PFSK-1 (cell line): ENCODE data around the gene RNF149.

Experiments
- FOXP2 ChIP-seq: optimal IDR thresholded peaks from 2 replicates; pipeline ENCODE3; 2011; ENCODE audit warnings: borderline replicate concordance, control low read depth, inconsistent platforms; ENCODE audit not compliant: insufficient read depth; ENCODE audit errors: extremely low read length, extremely low read depth
- POLR2AphosphoS5 ChIP-seq: IDR thresholded peaks from 2 replicates; pipeline ENCODE4 v1.6.1; 2012; ENCODE audit warnings: low read depth, mild to moderate bottlenecking, control low read depth, low read length, moderate library complexity
- SIN3A ChIP-seq: IDR thresholded peaks from 2 replicates; pipeline ENCODE4 v1.6.1; 2012; ENCODE audit warnings: mild to moderate bottlenecking, low read length, moderate library complexity, borderline replicate concordance; ENCODE audit not compliant: insufficient read depth
- TAF1 ChIP-seq: IDR thresholded peaks from 2 replicates; pipeline ENCODE4 v1.6.1; 2012; ENCODE audit warnings: low read length, control low read depth, borderline replicate concordance; ENCODE audit not compliant: insufficient read depth
- TF ChIP-seq, protein P1 (sequence below), 2 experiments: IDR thresholded peaks; 2 replicates each; pipeline versions ENCODE4 v1.6.1 to v1.8.0; 2011 to 2012; ENCODE audit warnings: low read depth in 2 of 2, low read length in 2 of 2, control low read depth in 1 of 2, inconsistent platforms in 1 of 2, mild to moderate bottlenecking in 1 of 2, moderate library complexity in 1 of 2; ENCODE audit not compliant: insufficient read depth in 1 of 2

The RNF149 gene

DNA sequence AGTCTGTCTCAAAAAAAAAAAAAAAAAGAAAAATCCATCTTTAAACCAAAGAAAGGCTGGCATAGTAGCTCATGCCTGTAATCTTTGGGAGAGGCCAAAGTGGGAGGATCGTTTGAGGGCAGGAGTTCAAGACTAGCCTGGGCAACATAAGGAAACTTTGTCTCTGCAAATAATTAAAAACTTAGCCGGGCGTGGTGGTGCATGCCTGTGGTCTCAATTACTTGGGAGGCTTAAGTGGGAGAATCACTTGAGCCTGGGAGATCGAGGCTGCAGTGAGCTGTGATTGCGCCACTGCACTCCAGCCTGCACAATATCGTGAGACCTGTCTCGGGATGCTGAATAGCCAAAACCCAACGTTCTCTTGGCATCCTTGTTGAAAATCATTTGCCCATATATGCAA is 49.7 kb downstream of the RNF149 start:
- TF ChIP-seq FOXP2 = no peak
- TF ChIP-seq SIN3A = no peak
- no peak for TF ChIP-seq TAF1
- no peak for TF ChIP-seq POLR2AphosphoS5
- TF ChIP-seq, protein P1, sequence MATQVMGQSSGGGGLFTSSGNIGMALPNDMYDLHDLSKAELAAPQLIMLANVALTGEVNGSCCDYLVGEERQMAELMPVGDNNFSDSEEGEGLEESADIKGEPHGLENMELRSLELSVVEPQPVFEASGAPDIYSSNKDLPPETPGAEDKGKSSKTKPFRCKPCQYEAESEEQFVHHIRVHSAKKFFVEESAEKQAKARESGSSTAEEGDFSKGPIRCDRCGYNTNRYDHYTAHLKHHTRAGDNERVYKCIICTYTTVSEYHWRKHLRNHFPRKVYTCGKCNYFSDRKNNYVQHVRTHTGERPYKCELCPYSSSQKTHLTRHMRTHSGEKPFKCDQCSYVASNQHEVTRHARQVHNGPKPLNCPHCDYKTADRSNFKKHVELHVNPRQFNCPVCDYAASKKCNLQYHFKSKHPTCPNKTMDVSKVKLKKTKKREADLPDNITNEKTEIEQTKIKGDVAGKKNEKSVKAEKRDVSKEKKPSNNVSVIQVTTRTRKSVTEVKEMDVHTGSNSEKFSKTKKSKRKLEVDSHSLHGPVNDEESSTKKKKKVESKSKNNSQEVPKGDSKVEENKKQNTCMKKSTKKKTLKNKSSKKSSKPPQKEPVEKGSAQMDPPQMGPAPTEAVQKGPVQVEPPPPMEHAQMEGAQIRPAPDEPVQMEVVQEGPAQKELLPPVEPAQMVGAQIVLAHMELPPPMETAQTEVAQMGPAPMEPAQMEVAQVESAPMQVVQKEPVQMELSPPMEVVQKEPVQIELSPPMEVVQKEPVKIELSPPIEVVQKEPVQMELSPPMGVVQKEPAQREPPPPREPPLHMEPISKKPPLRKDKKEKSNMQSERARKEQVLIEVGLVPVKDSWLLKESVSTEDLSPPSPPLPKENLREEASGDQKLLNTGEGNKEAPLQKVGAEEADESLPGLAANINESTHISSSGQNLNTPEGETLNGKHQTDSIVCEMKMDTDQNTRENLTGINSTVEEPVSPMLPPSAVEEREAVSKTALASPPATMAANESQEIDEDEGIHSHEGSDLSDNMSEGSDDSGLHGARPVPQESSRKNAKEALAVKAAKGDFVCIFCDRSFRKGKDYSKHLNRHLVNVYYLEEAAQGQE (IDR thresholded peaks at IDR 0.05; ENCODE audit: insufficient read depth in 1 of 2, low read depth in 2 of 2, low read length in 2 of 2) = no peak

GRCh38 chr2:101256316-101256715 is 52.2 kb downstream of the RNF149 start:
- no peak for TF ChIP-seq TAF1
- TF ChIP-seq, protein P1 (IDR thresholded peaks at IDR 0.05; ENCODE audit: insufficient read depth in 1 of 2, low read depth in 2 of 2, low read length in 2 of 2) = no peak
- no peak for TF ChIP-seq SIN3A
- TF ChIP-seq FOXP2 = no peak
- TF ChIP-seq POLR2AphosphoS5 = no peak

GRCh38 chr2:101255501-101255900 is 53.0 kb downstream of the RNF149 start:
- TF ChIP-seq, protein P1 (IDR thresholded peaks at IDR 0.05; ENCODE audit: insufficient read depth in 1 of 2, low read depth in 2 of 2, low read length in 2 of 2) = no peak
- TF ChIP-seq SIN3A (no peak), POLR2AphosphoS5 (no peak), TAF1 (no peak), FOXP2 (no peak)

DNA sequence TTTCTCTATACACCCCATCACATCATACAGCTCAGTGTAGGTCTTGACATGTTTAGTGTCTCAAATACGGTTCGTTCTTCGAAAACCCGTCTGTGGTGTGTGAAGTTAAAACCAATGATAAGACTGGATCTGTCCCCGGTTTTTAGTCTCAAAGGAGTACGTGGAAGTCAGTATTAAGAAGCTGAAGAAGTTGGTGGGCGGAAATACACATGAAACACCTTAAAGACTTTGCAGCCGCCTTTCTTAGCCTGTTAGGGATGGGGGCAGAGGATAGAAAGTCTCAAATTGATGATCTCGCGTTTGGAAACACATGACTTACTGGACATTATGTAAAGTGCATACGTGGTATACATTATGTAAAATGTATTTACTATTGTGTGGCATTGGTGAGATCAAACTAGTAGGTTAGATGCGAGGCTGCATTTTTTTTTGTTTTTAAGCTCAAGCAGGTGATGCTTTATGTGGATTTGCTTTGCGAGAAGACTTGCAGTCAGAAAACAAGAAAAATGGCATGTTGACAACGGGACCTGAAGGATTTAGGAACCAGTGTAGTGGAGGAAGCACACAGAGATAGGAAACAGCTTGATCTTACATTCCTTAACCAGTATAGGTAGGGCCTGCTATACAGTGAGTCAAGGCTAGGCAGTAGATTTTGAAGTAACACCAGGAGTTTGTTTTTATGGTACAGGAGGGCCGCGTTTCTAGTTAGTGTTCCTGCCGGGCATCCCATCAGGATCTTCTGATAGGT is 54.6 kb downstream of the RNF149 start:
- TF ChIP-seq POLR2AphosphoS5 = no peak
- TF ChIP-seq, protein P1 (IDR thresholded peaks at IDR 0.05; ENCODE audit: insufficient read depth in 1 of 2, low read depth in 2 of 2, low read length in 2 of 2) = no peak
- TF ChIP-seq FOXP2 = no peak
- no peak for TF ChIP-seq SIN3A
- TF ChIP-seq TAF1 = no peak
